GM18507 (cell line): ENCODE data around the gene C1orf21.

Experiments
- DNase-seq: peaks from one replicate; pipeline ENCODE4 v3.0.0; 2011; ENCODE audit warnings: low read depth; ENCODE audit not compliant: insufficient read length; ENCODE audit errors: extremely low spot score
- FAIRE-seq: peaks from 2 replicates; lab custom pipeline; 2011; peaks lifted over from hg19 to GRCh38; lab: Jason Lieb, UNC

The C1orf21 gene

GRCh38 chr1:184633785-184634184 lies 247.0 kb downstream of the C1orf21 start:
- DNase-seq = no peak
- no peak for FAIRE-seq

- FAIRE-seq (no peak), DNase-seq (no peak)
Measured at GRCh38 chr1:184634296-184634695, 247.5 kb downstream of the C1orf21 start.

- no peak for DNase-seq
Measured at GRCh38 chr1:184635347-184635979, 248.6 kb downstream of the C1orf21 start.

GRCh38 chr1:184635980-184636431 lies 249.2 kb downstream of the C1orf21 start:
- FAIRE-seq (no peak), DNase-seq (no peak)

More at GRCh38 chr1:184635347-184635979, 248.6 kb downstream of the C1orf21 start:
- no peak for FAIRE-seq

- DNase-seq = no peak
- no peak for FAIRE-seq
Measured at GRCh38 chr1:184637664-184638240, 250.9 kb downstream of the C1orf21 start.

- FAIRE-seq (no peak), DNase-seq (no peak)
Measured at GRCh38 chr1:184639205-184639604, 252.4 kb downstream of the C1orf21 start.

GRCh38 chr1:184640505-184640904 lies 253.7 kb downstream of the C1orf21 start:
- FAIRE-seq (no peak), DNase-seq (no peak)

GRCh38 chr1:184641894-184642293 lies 255.1 kb downstream of the C1orf21 start:
- FAIRE-seq (no peak), DNase-seq (no peak)

- no peak for DNase-seq
- FAIRE-seq = no peak
Measured at GRCh38 chr1:184643661-184644060, 256.8 kb downstream of the C1orf21 start.

GRCh38 chr1:184644771-184645170 lies 257.9 kb downstream of the C1orf21 start:
- FAIRE-seq = no peak
- no peak for DNase-seq

- DNase-seq = no peak
- no peak for FAIRE-seq
Measured at GRCh38 chr1:184646178-184646701, 259.4 kb downstream of the C1orf21 start.

- no peak for DNase-seq
- no peak for FAIRE-seq
Measured at GRCh38 chr1:184646824-184647223, 260.0 kb downstream of the C1orf21 start.

- no peak for DNase-seq
- no peak for FAIRE-seq
Measured at GRCh38 chr1:184647471-184647870, 260.6 kb downstream of the C1orf21 start.

- DNase-seq (no peak), FAIRE-seq (no peak)
Measured at GRCh38 chr1:184648160-184648855, 261.5 kb downstream of the C1orf21 start.

- FAIRE-seq = no peak
- no peak for DNase-seq
Measured at GRCh38 chr1:184648856-184649201, 262.0 kb downstream of the C1orf21 start.

- DNase-seq (no peak), FAIRE-seq (peak; percentile 54)
Measured at GRCh38 chr1:184649451-184649888, 262.6 kb downstream of the C1orf21 start.

GRCh38 chr1:184650177-184650866 lies 263.5 kb downstream of the C1orf21 start:
- FAIRE-seq (no peak), DNase-seq (no peak)

- DNase-seq = no peak
- FAIRE-seq = no peak
Measured at GRCh38 chr1:184655185-184655584, 268.4 kb downstream of the C1orf21 start.

GRCh38 chr1:184656221-184656620 lies 269.4 kb downstream of the C1orf21 start:
- FAIRE-seq = no peak
- DNase-seq = no peak

GRCh38 chr1:184658055-184658454 lies 271.2 kb downstream of the C1orf21 start:
- DNase-seq = no peak
- FAIRE-seq = no peak
